Keratinocyte (primary cell): Measurements from ENCODE around the gene ATP5F1D.

Experiments used
- CTCF ChIP-seq, 3 experiments: IDR thresholded peaks in 1 of 3; conservative IDR thresholded peaks in 1 of 3; optimal IDR thresholded peaks in 1 of 3; 2 replicates in 2 of 3; 3 replicates in 1 of 3; pipeline versions ENCODE3 to v1.5.1; 2011; ENCODE audit warnings: low read length in 3 of 3, mild to moderate bottlenecking in 3 of 3, moderate library complexity in 2 of 3, control low read depth in 1 of 3, inconsistent platforms in 1 of 3; ENCODE audit not compliant: insufficient read depth in 2 of 3; ENCODE audit errors: extremely low read depth in 1 of 3
- EZH2 ChIP-seq: IDR thresholded peaks from one replicate; pipeline ENCODE4 v1.6.1; 2012; ENCODE audit warnings: inconsistent platforms, mild to moderate bottlenecking, low read length, moderate library complexity

GRCh38 chr19:1211494-1212234 lies 29.9 kb upstream of the ATP5F1D start:
- no peak for TF ChIP-seq CTCF (optimal IDR thresholded peaks at IDR 0.05 in 1 of 3, IDR thresholded peaks at IDR 0.05 in 1 of 3, conservative IDR thresholded peaks at IDR 0.05 in 1 of 3; ENCODE audit: extremely low read depth in 1 of 3, insufficient read depth in 2 of 3, low read length in 3 of 3)
- TF ChIP-seq EZH2: no peak
